Vagina (tissue), 2 donors: ENCODE data around the gene TRIM66. TPM values are rescaled to one million over a fixed set of nuclear protein-coding genes. Genes with fewer than 3 reads are reported as not detected.

Experiments
- DNase-seq, 2 donors: peaks; one replicate each; pipeline ENCODE4 v3.0.0-alpha.2; 2017; ENCODE audit errors: extremely low spot score in 2 of 2
- H3K27ac ChIP-seq: fragments of 200-600 bp; sonication (generic); one replicate; pipeline ENCODE4 v1.5.1; 2019
- H3K27me3 ChIP-seq: fragments of 200-600 bp; sonication (generic); one replicate; pipeline ENCODE4 v1.5.1; 2019
- H3K36me3 ChIP-seq, 2 donors: fragments of 200-600 bp; sonication (generic); one replicate each; pipeline ENCODE4 v1.5.1; 2017 to 2019
- H3K4me1 ChIP-seq: fragments of 200-600 bp; sonication (generic); one replicate; pipeline ENCODE4 v1.5.1; 2019
- H3K4me3 ChIP-seq, 2 donors: fragments of 200-600 bp; sonication (generic); 1 replicate in 1 of 2; 2 replicates in 1 of 2; pipeline ENCODE4 v1.5.1; 2016 to 2019
- H3K9me3 ChIP-seq: fragments of 200-600 bp; sonication (generic); one replicate; pipeline ENCODE4 v1.5.1; 2019
- POLR2A ChIP-seq, 2 donors: fragments of 450-650 bp; IDR thresholded peaks; one replicate each; pipeline ENCODE4 v1.6.1; 2017; ENCODE audit warnings: antibody characterized with exemption in 2 of 2, mild to moderate bottlenecking in 2 of 2, moderate library complexity in 2 of 2
- POLR2AphosphoS5 ChIP-seq, 2 donors: sonication (generic); formaldehyde crosslinking; IDR thresholded peaks; one replicate each; pipeline ENCODE4 v1.9.0; 2017; ENCODE audit warnings: antibody characterized with exemption in 2 of 2, mild to moderate bottlenecking in 2 of 2, low read depth in 1 of 2; ENCODE audit not compliant: insufficient read depth in 1 of 2
- intact Hi-C: fragments of 100-400 bp; cut with DNase I; formaldehyde crosslinking; loops from one replicate; pipeline ENCODE4 v1.15.1; 2023
- total RNA-seq: library from RNA; depleted of rRNA; stranded (reverse); fragments of >200 nt; gene quantifications from one replicate; pipeline ENCODE4 v1.2.3, GENCODE V29; 2016
- TF ChIP-seq, protein P1 (sequence below), 3 experiments: fragments of 450-650 bp in 2 of 3; fragments of 200-600 bp in 1 of 3; sonication (generic) in 1 of 3; IDR thresholded peaks; one replicate each; pipeline ENCODE4 v1.5.1; 2017 to 2019; ENCODE audit warnings: antibody characterized with exemption in 3 of 3, mild to moderate bottlenecking in 2 of 3, moderate library complexity in 2 of 3

TRIM66 gene
- total RNA-seq, 1 donor from 2014 or later = 12.8 TPM

DNA sequence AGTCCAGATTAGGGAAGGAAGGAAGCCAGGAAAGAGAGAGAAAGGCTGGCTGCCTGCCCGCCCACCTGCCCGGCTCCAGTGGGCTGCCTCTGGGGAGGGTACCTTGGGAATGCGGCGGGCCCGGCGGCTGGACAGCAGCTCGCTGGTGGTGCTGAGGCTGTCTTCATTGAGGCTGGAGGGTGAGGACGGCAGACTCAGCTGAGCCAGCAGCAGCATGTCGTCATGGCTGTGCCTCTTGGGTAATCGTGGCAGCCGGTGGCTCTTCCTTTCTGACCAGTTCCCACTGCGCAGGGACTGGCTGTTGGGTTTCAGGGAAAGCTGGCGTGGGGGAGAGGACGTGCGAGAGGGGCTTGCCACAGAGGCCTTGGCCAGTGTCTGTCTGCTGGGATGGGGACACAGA, 33.0 kb upstream of the TRIM66 start:
- no peaks in the 10 kb centered on the region for H3K27me3 ChIP-seq
- peak overlapping the region; percentile 91 for H3K27ac ChIP-seq
- H3K4me3 ChIP-seq = no peak overlapping the region
- peaks cover 72% of the 10 kb centered on the region for H3K4me1 ChIP-seq
- H3K36me3 ChIP-seq = peaks cover 0 to 12% of the 10 kb centered on the region in 2 donors
- intact Hi-C loops = loop anchor here (5.0 kb wide), 1 partner anchor 47 kb away; no protein-coding TSS in a partner anchor
- no peak for DNase-seq
- no peaks in the 10 kb centered on the region for H3K9me3 ChIP-seq
- TF ChIP-seq POLR2A (IDR thresholded peaks at IDR 0.05) (no peak), POLR2AphosphoS5 (IDR thresholded peaks at IDR 0.05; ENCODE audit: insufficient read depth in 1 of 2, low read depth in 1 of 2) (peak in 1 of 2 donors; percentile 17)
- TF ChIP-seq, protein P1, sequence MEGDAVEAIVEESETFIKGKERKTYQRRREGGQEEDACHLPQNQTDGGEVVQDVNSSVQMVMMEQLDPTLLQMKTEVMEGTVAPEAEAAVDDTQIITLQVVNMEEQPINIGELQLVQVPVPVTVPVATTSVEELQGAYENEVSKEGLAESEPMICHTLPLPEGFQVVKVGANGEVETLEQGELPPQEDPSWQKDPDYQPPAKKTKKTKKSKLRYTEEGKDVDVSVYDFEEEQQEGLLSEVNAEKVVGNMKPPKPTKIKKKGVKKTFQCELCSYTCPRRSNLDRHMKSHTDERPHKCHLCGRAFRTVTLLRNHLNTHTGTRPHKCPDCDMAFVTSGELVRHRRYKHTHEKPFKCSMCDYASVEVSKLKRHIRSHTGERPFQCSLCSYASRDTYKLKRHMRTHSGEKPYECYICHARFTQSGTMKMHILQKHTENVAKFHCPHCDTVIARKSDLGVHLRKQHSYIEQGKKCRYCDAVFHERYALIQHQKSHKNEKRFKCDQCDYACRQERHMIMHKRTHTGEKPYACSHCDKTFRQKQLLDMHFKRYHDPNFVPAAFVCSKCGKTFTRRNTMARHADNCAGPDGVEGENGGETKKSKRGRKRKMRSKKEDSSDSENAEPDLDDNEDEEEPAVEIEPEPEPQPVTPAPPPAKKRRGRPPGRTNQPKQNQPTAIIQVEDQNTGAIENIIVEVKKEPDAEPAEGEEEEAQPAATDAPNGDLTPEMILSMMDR (IDR thresholded peaks at IDR 0.05) = no peak

DNA sequence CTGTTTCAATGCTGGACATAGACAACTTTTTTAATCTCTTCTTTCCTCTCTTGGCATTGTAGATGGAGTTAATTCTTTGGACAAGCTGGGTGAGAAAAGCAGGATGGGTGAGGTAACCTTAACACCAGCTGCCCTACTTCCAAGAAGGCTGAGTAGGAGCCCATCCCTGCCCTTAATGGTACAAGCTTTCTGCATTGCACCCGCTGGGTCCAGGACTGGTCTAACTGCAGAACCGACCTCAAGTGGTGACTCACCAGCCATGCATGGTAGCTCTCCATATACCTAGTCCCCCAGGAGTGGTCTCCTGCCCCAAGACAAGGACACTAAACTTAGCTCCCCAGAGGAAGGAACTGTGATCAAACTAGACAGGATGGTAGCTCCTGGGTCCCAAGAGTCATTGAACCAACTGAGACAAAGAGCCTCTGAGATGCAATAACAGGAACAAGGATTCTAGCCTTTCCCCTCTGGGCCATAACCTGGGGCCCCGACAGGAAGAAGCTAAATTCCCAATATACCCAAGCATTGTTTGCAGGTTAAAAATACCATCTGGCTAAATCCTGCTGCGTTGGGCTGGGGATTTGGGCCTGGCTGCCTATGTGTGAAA, 32.3 kb upstream of the TRIM66 start:
- Histone ChIP-seq H3K27ac (peak overlapping the region; percentile 91), H3K4me1 (peaks cover 70% of the 10 kb centered on the region), H3K9me3 (no peaks in the 10 kb centered on the region), H3K27me3 (no peaks in the 10 kb centered on the region), H3K36me3 (peaks cover 0 to 16% of the 10 kb centered on the region in 2 donors), H3K4me3 (no peak overlapping the region)
- no peak for DNase-seq
- no peak for TF ChIP-seq POLR2AphosphoS5 (IDR thresholded peaks at IDR 0.05; ENCODE audit: insufficient read depth in 1 of 2, low read depth in 1 of 2)
- TF ChIP-seq POLR2A (IDR thresholded peaks at IDR 0.05) = no peak
- TF ChIP-seq, protein P1 (IDR thresholded peaks at IDR 0.05) = no peak
- intact Hi-C loops = loop anchor here (5.0 kb wide), 2 partner anchors 48 to 93 kb away; no protein-coding TSS in a partner anchor

DNA sequence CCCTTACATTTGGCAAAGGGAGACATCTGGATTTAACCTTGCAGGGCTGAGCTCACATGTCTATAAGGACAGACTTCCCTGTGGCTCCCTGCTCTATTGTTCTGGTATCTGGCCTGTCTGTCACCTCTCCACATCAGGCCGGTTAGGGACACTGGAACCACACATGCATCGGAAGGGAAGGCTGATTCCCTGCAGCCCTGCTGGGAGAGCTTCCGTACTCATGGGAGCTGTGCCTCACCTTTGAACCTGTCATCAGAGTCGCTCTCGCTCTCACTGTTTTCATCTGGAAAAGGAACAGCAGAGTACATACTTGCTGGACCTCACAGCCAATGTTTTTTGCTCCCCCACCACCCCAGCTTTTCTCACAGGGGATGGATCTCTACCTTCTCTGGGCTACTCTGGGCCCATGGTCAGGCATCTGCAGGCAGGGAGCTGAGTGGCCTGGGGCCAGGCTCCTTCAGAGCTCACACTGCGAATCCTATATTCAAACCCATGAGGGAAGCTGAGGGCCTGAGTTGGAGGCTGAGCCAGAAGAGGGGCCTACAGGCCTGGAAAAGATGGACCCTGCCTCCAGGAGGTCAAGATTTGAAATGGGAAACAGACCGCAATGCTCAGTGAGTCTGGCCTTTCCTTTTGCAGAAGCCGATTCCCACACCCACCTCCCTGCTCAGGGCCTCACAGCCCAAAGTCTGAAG, 31.4 kb upstream of the TRIM66 start:
- H3K27me3 ChIP-seq = no peaks in the 10 kb centered on the region
- H3K36me3 ChIP-seq = peaks cover 0 to 16% of the 10 kb centered on the region in 2 donors
- H3K4me1 ChIP-seq = peaks cover 70% of the 10 kb centered on the region
- TF ChIP-seq POLR2A (IDR thresholded peaks at IDR 0.05) (no peak), POLR2AphosphoS5 (IDR thresholded peaks at IDR 0.05; ENCODE audit: insufficient read depth in 1 of 2, low read depth in 1 of 2) (no peak)
- TF ChIP-seq, protein P1 (IDR thresholded peaks at IDR 0.05) = no peak
- no peak overlapping the region for H3K4me3 ChIP-seq
- DNase-seq = no peak
- no peaks in the 10 kb centered on the region for H3K9me3 ChIP-seq
- peak overlapping the region; percentile 36 for H3K27ac ChIP-seq
- intact Hi-C loops = loop anchor here (5.0 kb wide), 1 partner anchor 93 kb away; no protein-coding TSS in a partner anchor

DNA sequence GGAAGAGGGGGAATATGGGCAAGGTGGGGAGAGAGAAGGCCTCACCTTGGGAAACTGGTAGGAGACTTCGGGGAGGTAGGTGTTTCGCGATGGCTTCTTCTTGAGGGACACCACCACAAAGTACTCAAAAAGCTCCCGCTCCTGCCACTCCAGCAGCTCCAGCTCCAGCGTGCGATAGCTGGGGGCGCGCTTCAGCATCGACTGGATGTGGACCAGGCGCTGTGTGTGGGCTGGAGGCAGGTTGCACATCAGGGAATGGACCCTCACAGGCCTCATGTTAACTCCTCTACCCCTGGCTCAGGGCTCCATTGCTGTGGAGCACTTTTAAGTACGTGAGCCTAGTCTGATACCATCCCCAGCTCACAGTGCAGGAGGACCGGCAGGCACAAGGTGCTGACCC, 30.0 kb upstream of the TRIM66 start:
- no peaks in the 10 kb centered on the region for H3K27me3 ChIP-seq
- peaks cover 71% of the 10 kb centered on the region for H3K4me1 ChIP-seq
- H3K9me3 ChIP-seq = no peaks in the 10 kb centered on the region
- TF ChIP-seq, protein P1 (IDR thresholded peaks at IDR 0.05) = no peak
- TF ChIP-seq POLR2AphosphoS5 (IDR thresholded peaks at IDR 0.05; ENCODE audit: insufficient read depth in 1 of 2, low read depth in 1 of 2) (no peak), POLR2A (IDR thresholded peaks at IDR 0.05) (no peak)
- no peak overlapping the region for H3K4me3 ChIP-seq
- intact Hi-C loops = loop anchor here (5.0 kb wide), 1 partner anchor 95 kb away; no protein-coding TSS in a partner anchor
- H3K27ac ChIP-seq = no peak overlapping the region
- peaks cover 0 to 16% of the 10 kb centered on the region in 2 donors for H3K36me3 ChIP-seq
- DNase-seq = no peak
